ENCODE results near the gene TRIM8. TPM values are rescaled to one million over a fixed set of nuclear protein-coding genes. Genes with fewer than 3 reads are reported as not detected.

TRIM8 gene
- total RNA-seq, 1 experiment from 2014 or later, result 36.3 TPM

DNA sequence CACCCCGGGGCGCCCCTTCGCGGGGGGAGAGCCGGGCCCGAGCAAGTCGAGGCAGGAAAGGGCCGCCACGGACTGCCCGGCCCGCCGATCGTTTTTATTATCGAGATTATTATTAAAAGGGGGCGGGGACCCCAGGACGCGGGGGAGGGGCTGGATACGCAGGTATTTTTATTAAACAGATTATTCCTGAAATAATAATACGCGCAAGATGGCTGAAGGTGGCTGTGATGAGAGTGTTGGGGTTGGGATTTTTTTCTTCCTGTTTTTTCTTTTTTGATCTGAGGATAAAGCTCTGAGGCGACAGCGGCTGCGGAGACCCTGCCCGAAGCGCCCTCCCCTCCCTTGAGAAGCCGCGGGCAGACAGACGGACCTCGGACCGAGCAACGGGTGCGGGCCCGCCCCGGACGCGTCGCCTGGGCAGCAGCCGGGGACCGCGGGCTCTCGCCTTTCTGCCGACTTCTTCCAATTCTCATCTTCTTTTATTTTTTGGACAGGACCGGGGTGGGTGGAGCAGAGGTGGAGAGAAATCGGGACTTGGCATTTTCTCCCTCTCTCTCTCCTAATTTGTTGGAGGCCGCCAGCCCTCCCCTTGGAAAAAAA lies 1.4 kb upstream of the TRIM8 start:
- no peaks in the 10 kb centered on the region for H3K36me3 Mint-ChIP-seq
- TF ChIP-seq, protein P1, sequence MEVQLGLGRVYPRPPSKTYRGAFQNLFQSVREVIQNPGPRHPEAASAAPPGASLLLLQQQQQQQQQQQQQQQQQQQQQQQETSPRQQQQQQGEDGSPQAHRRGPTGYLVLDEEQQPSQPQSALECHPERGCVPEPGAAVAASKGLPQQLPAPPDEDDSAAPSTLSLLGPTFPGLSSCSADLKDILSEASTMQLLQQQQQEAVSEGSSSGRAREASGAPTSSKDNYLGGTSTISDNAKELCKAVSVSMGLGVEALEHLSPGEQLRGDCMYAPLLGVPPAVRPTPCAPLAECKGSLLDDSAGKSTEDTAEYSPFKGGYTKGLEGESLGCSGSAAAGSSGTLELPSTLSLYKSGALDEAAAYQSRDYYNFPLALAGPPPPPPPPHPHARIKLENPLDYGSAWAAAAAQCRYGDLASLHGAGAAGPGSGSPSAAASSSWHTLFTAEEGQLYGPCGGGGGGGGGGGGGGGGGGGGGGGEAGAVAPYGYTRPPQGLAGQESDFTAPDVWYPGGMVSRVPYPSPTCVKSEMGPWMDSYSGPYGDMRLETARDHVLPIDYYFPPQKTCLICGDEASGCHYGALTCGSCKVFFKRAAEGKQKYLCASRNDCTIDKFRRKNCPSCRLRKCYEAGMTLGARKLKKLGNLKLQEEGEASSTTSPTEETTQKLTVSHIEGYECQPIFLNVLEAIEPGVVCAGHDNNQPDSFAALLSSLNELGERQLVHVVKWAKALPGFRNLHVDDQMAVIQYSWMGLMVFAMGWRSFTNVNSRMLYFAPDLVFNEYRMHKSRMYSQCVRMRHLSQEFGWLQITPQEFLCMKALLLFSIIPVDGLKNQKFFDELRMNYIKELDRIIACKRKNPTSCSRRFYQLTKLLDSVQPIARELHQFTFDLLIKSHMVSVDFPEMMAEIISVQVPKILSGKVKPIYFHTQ (CRISPR knock-in tag; IDR thresholded peaks at IDR 0.05), result no peak
- TF ChIP-seq FOXK1 (CRISPR knock-in tag; IDR thresholded peaks at IDR 0.05) (no peak), TP53 (CRISPR knock-in tag; IDR thresholded peaks at IDR 0.05) (0 out of 2 replicates have a peak, but pooled peaks have one; percentile 8), KAT7 (CRISPR knock-in tag; IDR thresholded peaks at IDR 0.05; ENCODE audit: borderline replicate concordance) (no peak), ETV6 (CRISPR knock-in tag; IDR thresholded peaks at IDR 0.05) (no peak), ESRRA (CRISPR knock-in tag; IDR thresholded peaks at IDR 0.05; ENCODE audit: borderline replicate concordance) (no peak)
- TF ChIP-seq, protein P2, sequence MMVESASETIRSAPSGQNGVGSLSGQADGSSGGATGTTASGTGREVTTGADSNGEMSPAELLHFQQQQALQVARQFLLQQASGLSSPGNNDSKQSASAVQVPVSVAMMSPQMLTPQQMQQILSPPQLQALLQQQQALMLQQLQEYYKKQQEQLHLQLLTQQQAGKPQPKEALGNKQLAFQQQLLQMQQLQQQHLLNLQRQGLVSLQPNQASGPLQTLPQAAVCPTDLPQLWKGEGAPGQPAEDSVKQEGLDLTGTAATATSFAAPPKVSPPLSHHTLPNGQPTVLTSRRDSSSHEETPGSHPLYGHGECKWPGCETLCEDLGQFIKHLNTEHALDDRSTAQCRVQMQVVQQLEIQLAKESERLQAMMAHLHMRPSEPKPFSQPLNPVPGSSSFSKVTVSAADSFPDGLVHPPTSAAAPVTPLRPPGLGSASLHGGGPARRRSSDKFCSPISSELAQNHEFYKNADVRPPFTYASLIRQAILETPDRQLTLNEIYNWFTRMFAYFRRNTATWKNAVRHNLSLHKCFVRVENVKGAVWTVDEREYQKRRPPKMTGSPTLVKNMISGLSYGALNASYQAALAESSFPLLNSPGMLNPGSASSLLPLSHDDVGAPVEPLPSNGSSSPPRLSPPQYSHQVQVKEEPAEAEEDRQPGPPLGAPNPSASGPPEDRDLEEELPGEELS (CRISPR knock-in tag; IDR thresholded peaks at IDR 0.05), result no peak
- TF ChIP-seq, protein P3, sequence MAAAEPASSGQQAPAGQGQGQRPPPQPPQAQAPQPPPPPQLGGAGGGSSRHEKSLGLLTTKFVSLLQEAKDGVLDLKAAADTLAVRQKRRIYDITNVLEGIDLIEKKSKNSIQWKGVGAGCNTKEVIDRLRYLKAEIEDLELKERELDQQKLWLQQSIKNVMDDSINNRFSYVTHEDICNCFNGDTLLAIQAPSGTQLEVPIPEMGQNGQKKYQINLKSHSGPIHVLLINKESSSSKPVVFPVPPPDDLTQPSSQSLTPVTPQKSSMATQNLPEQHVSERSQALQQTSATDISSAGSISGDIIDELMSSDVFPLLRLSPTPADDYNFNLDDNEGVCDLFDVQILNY (CRISPR knock-in tag; IDR thresholded peaks at IDR 0.05), result no peak
- peaks cover 4% of the 10 kb centered on the region; the same call in 1 of the 2 replicates for H3K27me3 Mint-ChIP-seq (ENCODE audit: low read depth)
- H3K4me3 Mint-ChIP-seq, result peak overlapping the region; percentile 87
- peak overlapping the region; percentile 94 for H3K27ac Mint-ChIP-seq
- ATAC-seq (no peak), DNase-seq (ENCODE audit: low spot score) (peak; percentile 52)
- ChIA-PET POLR2A (interaction anchor here (0.6 to 1.9 kb wide), 7 partner anchors 10 to 229 kb away, joined by 3 to 17 read pairs (median 6); partner anchors contain the start of genes ARL3, SFXN2 and WBP1L), CTCF (interaction anchor here (0.7 to 2.4 kb wide), 6 partner anchors 18 to 46 kb away, joined by 3 to 11 read pairs (median 6); no protein-coding TSS in a partner anchor)
- H3K9me3 Mint-ChIP-seq, result no peaks in the 10 kb centered on the region
- peaks cover 27% of the 10 kb centered on the region for H3K4me1 Mint-ChIP-seq

DNA sequence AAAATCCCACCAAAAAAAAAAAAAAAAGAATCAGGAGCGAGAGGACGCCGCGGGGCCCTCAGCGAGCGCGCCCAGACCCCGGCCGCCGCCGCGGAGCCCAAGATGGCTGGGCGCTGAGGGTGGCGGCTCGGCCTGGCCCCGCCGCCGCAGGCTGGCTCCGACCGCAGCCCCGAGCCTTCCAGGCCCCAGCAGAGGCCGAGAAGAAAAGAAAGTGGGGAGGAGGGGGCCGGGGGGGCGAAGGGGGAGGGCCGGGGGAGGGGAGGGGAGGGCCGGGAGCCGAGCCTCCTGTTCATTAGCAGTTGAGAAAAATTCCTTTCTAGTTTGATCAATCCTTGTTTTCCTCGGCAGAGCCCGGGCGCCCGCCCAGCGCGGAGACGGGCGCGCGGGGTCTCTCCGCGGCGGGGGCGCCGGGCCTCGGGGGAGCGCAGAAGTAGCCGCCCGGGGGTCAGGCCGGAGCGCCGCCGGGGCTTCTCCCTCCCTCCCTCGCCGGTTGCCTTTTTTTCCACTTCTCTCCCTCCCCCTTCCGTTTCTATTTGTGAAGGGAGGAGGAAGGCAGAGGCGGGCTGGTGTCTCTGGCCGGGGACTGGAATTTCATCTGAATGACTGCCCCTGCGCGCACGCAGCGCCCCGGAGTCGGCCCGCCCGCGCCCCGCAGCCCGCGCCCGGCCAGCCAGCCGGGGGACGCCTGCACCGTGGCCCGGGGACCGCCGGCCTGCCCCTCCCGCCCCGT lies 778 bp upstream of the TRIM8 start:
- Mint-ChIP-seq H3K4me3 (peak overlapping the region; percentile 87), H3K4me1 (peaks cover 34% of the 10 kb centered on the region), H3K27ac (no peak overlapping the region), H3K27me3 (ENCODE audit: low read depth) (peaks cover 3% of the 10 kb centered on the region; the same call in 1 of the 2 replicates), H3K36me3 (no peaks in the 10 kb centered on the region), H3K9me3 (no peaks in the 10 kb centered on the region)
- DNase-seq (ENCODE audit: low spot score) (peak; percentile 63), ATAC-seq (peak; percentile 8)
- TF ChIP-seq JUN (CRISPR knock-in tag; IDR thresholded peaks at IDR 0.05) (no peak), MYBL2 (CRISPR knock-in tag; IDR thresholded peaks at IDR 0.05) (no peak), ZNF416 (CRISPR knock-in tag; IDR thresholded peaks at IDR 0.05) (no peak), TCF7 (CRISPR knock-in tag; IDR thresholded peaks at IDR 0.05; ENCODE audit: low read depth) (no peak), ZNF121 (CRISPR knock-in tag; IDR thresholded peaks at IDR 0.05) (no peak)
- TF ChIP-seq, protein P4, sequence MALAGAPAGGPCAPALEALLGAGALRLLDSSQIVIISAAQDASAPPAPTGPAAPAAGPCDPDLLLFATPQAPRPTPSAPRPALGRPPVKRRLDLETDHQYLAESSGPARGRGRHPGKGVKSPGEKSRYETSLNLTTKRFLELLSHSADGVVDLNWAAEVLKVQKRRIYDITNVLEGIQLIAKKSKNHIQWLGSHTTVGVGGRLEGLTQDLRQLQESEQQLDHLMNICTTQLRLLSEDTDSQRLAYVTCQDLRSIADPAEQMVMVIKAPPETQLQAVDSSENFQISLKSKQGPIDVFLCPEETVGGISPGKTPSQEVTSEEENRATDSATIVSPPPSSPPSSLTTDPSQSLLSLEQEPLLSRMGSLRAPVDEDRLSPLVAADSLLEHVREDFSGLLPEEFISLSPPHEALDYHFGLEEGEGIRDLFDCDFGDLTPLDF (CRISPR knock-in tag; IDR thresholded peaks at IDR 0.05), result no peak
- TF ChIP-seq, protein P5, sequence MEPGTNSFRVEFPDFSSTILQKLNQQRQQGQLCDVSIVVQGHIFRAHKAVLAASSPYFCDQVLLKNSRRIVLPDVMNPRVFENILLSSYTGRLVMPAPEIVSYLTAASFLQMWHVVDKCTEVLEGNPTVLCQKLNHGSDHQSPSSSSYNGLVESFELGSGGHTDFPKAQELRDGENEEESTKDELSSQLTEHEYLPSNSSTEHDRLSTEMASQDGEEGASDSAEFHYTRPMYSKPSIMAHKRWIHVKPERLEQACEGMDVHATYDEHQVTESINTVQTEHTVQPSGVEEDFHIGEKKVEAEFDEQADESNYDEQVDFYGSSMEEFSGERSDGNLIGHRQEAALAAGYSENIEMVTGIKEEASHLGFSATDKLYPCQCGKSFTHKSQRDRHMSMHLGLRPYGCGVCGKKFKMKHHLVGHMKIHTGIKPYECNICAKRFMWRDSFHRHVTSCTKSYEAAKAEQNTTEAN (CRISPR knock-in tag; IDR thresholded peaks at IDR 0.05), result no peak
- TF ChIP-seq, protein P6, sequence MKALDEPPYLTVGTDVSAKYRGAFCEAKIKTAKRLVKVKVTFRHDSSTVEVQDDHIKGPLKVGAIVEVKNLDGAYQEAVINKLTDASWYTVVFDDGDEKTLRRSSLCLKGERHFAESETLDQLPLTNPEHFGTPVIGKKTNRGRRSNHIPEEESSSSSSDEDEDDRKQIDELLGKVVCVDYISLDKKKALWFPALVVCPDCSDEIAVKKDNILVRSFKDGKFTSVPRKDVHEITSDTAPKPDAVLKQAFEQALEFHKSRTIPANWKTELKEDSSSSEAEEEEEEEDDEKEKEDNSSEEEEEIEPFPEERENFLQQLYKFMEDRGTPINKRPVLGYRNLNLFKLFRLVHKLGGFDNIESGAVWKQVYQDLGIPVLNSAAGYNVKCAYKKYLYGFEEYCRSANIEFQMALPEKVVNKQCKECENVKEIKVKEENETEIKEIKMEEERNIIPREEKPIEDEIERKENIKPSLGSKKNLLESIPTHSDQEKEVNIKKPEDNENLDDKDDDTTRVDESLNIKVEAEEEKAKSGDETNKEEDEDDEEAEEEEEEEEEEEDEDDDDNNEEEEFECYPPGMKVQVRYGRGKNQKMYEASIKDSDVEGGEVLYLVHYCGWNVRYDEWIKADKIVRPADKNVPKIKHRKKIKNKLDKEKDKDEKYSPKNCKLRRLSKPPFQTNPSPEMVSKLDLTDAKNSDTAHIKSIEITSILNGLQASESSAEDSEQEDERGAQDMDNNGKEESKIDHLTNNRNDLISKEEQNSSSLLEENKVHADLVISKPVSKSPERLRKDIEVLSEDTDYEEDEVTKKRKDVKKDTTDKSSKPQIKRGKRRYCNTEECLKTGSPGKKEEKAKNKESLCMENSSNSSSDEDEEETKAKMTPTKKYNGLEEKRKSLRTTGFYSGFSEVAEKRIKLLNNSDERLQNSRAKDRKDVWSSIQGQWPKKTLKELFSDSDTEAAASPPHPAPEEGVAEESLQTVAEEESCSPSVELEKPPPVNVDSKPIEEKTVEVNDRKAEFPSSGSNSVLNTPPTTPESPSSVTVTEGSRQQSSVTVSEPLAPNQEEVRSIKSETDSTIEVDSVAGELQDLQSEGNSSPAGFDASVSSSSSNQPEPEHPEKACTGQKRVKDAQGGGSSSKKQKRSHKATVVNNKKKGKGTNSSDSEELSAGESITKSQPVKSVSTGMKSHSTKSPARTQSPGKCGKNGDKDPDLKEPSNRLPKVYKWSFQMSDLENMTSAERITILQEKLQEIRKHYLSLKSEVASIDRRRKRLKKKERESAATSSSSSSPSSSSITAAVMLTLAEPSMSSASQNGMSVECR (CRISPR knock-in tag; IDR thresholded peaks at IDR 0.05; ENCODE audit: borderline replicate concordance), result no peak
- TF ChIP-seq, protein P7, sequence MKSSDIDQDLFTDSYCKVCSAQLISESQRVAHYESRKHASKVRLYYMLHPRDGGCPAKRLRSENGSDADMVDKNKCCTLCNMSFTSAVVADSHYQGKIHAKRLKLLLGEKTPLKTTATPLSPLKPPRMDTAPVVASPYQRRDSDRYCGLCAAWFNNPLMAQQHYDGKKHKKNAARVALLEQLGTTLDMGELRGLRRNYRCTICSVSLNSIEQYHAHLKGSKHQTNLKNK (CRISPR knock-in tag; IDR thresholded peaks at IDR 0.05), result no peak
- POLR2A ChIA-PET, result interaction anchor here (1.1 to 3.2 kb wide), 4 partner anchors 13 to 75 kb away, joined by 3 to 22 read pairs (median 12); no protein-coding TSS in a partner anchor
- CTCF ChIA-PET, result interaction anchor here (1.1 to 3.2 kb wide), 11 partner anchors 10 to 71 kb away, joined by 3 to 45 read pairs (median 10); partner anchors contain the start of genes ARL3 and SFXN2

Data from WTC11 (cell line).